Measurements from ENCODE around the gene BCAR1.

The BCAR1 gene

DNA sequence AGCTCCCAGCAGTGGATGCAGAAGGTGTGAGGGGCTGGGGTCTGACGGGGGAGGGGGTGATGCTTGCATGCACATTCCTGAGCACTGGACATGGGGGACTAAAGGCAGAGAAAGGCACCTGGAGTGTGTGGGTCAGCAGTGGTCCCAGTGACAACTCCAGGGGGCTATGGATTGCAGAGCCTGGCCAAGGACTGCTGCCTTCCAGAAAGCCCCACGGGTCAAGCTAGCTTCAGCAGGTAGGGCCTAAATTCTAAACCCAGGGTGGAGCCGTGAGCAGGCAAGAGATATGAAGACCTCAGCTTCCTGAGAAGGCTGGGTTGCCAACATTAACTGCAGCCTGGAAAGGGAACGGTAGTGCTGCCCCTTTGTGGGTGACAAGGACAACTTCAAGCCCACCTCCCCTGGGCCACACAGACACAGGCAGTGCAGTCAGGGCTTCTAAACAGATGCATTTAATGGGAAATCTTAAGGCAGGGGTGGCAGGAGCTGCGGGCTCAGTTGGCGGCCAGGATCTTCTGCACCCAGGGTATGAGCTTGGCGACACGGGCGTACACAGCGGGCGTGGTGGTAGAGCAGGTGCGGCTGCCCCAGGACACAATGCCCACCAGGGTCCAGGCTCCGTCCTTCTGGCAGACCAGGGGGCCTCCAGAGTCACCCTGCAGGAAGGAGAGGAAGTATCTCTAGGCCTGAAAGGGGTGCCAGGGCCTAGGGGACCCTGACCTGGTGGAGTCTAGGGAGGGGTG is 47.6 kb downstream of the BCAR1 start:
- H3K9ac ChIP-seq (ENCODE audit: low read depth in 1 of 2, low read length in 2 of 2) = no peak overlapping the region
- H3K27ac ChIP-seq (ENCODE audit: low read depth in 2 of 2, low read length in 2 of 2) = no peak overlapping the region
- peaks cover 0 to 4% of the 10 kb centered on the region in 2 donors for H3K4me1 ChIP-seq (ENCODE audit: control insufficient read depth in 2 of 2, insufficient read depth in 2 of 2, low read length in 2 of 2)
- no peaks in the 10 kb centered on the region for H3K27me3 ChIP-seq (ENCODE audit: control insufficient read depth in 2 of 2, insufficient read depth in 2 of 2, low read length in 2 of 2)
- H3K4me3 ChIP-seq (ENCODE audit: low read length in 2 of 2) = no peak overlapping the region
- H3K36me3 ChIP-seq (ENCODE audit: control insufficient read depth in 2 of 2, insufficient read depth in 2 of 2, low read length in 2 of 2) = no peaks in the 10 kb centered on the region
- no peaks in the 10 kb centered on the region for H3K9me3 ChIP-seq (ENCODE audit: control insufficient read depth in 2 of 2, low read length in 2 of 2)

DNA sequence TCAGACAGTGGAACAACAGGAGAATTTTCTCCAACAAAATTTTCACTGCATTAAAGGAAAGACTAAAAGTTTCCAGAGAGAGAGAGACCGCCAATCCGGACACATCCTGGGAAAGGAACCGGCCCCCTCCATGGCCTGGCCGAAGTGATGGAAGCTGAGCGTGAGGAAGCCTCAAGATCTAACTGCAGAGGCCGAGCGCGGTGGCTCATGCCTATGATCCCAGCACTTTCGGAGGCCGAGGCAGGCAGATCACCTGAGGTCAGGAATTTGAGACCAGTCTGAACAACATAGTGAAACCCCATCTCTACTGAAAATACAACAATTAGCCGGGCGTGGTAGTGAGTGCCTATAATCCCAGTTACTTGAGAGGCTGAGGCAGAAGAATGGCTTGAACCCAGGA is 48.3 kb downstream of the BCAR1 start:
- Histone ChIP-seq H3K4me3 (ENCODE audit: low read length in 2 of 2) (no peak overlapping the region), H3K36me3 (ENCODE audit: control insufficient read depth in 2 of 2, insufficient read depth in 2 of 2, low read length in 2 of 2) (no peaks in the 10 kb centered on the region), H3K9me3 (ENCODE audit: control insufficient read depth in 2 of 2, low read length in 2 of 2) (no peaks in the 10 kb centered on the region), H3K27ac (ENCODE audit: low read depth in 2 of 2, low read length in 2 of 2) (no peak overlapping the region), H3K27me3 (ENCODE audit: control insufficient read depth in 2 of 2, insufficient read depth in 2 of 2, low read length in 2 of 2) (peaks cover under 1% of the 10 kb centered on the region in 2 donors), H3K9ac (ENCODE audit: low read depth in 1 of 2, low read length in 2 of 2) (no peak overlapping the region), H3K4me1 (ENCODE audit: control insufficient read depth in 2 of 2, insufficient read depth in 2 of 2, low read length in 2 of 2) (peaks cover under 1 to 4% of the 10 kb centered on the region in 2 donors)

DNA sequence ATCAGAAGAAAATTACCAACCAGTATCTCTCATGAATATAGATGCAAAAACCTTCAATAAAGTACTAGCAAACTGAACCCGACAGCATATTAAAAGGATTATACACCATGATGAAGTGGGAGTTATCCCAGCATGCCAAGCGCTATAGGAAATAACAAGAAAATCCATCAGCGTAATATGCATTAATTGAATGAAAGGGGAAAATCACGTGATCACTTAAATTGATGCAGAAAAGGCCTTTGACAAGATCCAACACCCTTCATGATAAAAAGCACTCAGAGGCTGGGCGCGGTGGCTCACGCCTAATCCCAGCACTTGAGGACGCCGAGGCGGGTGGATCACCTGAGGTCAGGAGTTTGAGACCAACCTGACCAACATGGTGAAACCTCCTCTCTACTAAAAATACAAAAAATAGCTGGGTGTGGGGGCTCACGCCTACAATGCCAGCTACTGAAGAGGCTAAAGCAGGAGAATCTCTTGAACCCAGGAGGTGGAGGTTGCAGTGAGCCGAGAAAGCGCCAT is 49.3 kb downstream of the BCAR1 start:
- no peaks in the 10 kb centered on the region for H3K36me3 ChIP-seq (ENCODE audit: control insufficient read depth in 2 of 2, insufficient read depth in 2 of 2, low read length in 2 of 2)
- H3K4me3 ChIP-seq (ENCODE audit: low read length in 2 of 2) = no peak overlapping the region
- no peaks in the 10 kb centered on the region for H3K9me3 ChIP-seq (ENCODE audit: control insufficient read depth in 2 of 2, low read length in 2 of 2)
- H3K27ac ChIP-seq (ENCODE audit: low read depth in 2 of 2, low read length in 2 of 2) = no peak overlapping the region
- H3K27me3 ChIP-seq (ENCODE audit: control insufficient read depth in 2 of 2, insufficient read depth in 2 of 2, low read length in 2 of 2) = peaks cover 6% of the 10 kb centered on the region in 2 donors
- H3K4me1 ChIP-seq (ENCODE audit: control insufficient read depth in 2 of 2, insufficient read depth in 2 of 2, low read length in 2 of 2) = peaks cover 4 to 5% of the 10 kb centered on the region in 2 donors
- no peak overlapping the region for H3K9ac ChIP-seq (ENCODE audit: low read depth in 1 of 2, low read length in 2 of 2)

DNA sequence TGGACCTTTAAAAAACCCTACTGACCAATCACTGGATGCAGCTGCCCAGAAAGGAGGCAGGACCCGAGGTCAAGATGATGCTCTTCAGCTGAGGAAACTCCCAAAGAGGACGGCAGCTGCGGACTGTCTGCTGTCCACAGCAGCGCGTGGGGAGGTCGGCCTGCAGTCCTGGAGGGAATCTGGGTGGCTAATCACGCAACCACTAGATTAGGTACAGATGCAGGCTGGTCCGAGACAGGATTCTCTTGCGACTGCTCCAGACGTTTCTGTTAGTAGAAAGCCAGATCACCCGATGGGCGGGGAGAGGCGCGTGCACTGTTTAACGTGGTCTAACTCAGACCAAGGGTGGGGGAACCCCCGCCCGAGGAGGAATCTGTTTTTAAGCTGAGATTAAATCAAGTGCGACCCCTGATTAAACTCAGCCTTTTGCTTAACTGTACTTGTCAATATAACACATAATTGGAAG is 53.3 kb downstream of the BCAR1 start:
- Histone ChIP-seq H3K4me3 (ENCODE audit: low read length in 2 of 2) (no peak overlapping the region), H3K36me3 (ENCODE audit: control insufficient read depth in 2 of 2, insufficient read depth in 2 of 2, low read length in 2 of 2) (no peaks in the 10 kb centered on the region), H3K9ac (ENCODE audit: low read depth in 1 of 2, low read length in 2 of 2) (no peak overlapping the region), H3K27me3 (ENCODE audit: control insufficient read depth in 2 of 2, insufficient read depth in 2 of 2, low read length in 2 of 2) (peaks cover 6% of the 10 kb centered on the region in 2 donors), H3K27ac (ENCODE audit: low read depth in 2 of 2, low read length in 2 of 2) (no peak overlapping the region), H3K9me3 (ENCODE audit: control insufficient read depth in 2 of 2, low read length in 2 of 2) (no peaks in the 10 kb centered on the region), H3K4me1 (ENCODE audit: control insufficient read depth in 2 of 2, insufficient read depth in 2 of 2, low read length in 2 of 2) (peaks cover 4 to 5% of the 10 kb centered on the region in 2 donors)

DNA sequence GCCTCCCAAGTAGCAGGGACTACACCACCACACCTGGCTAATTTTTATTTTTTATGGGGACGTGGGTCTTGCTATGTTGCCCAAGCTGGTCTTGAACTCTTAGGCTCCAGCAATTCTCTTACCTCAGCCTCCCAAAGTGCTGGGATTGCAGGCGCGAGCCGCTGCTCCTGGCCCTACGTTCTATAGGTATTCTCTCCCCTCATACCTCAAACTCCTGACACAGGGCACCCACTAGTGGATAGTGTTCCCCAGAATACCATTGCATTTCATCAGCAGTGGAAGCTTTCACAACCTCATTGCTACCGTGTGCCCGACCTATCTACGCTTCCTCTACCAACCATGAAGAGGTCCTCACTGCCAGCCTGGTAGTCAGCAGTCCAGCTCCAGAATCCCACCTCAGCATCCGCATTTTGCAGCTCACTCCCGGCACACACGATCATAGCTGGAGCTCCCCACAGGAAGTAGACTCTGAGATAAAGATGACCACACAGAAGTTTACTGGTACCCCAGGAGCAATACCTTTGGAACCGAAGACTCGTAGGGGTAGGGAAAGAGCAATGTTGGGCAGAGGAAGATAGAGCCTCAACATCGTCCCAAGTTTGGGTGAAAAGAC is 53.8 kb downstream of the BCAR1 start:
- Histone ChIP-seq H3K9me3 (ENCODE audit: control insufficient read depth in 2 of 2, low read length in 2 of 2) (no peaks in the 10 kb centered on the region), H3K27ac (ENCODE audit: low read depth in 2 of 2, low read length in 2 of 2) (no peak overlapping the region), H3K36me3 (ENCODE audit: control insufficient read depth in 2 of 2, insufficient read depth in 2 of 2, low read length in 2 of 2) (no peaks in the 10 kb centered on the region), H3K9ac (ENCODE audit: low read depth in 1 of 2, low read length in 2 of 2) (no peak overlapping the region), H3K4me3 (ENCODE audit: low read length in 2 of 2) (no peak overlapping the region), H3K4me1 (ENCODE audit: control insufficient read depth in 2 of 2, insufficient read depth in 2 of 2, low read length in 2 of 2) (peaks cover 4 to 5% of the 10 kb centered on the region in 2 donors), H3K27me3 (ENCODE audit: control insufficient read depth in 2 of 2, insufficient read depth in 2 of 2, low read length in 2 of 2) (peaks cover 6% of the 10 kb centered on the region in 2 donors)

DNA sequence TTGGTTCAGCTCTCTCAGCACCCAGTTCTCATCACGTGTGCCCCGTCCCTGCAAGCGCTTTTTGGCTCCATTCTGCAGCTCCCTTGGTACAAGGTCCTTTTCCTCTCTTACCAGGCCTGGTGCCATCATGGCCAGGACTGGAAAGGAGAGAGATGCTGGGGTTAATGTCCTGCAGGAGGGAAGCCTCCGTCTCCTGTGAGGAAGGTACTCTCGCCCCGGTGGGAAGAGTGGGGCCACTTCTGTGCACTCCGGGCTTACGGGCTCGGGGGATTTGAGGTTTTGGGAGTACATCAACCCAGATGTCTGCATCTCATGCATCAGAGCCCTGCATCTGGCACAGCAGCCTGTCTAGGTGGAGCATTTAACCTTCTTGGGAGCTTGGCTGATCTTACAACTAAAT is 54.6 kb downstream of the BCAR1 start:
- Histone ChIP-seq H3K27ac (ENCODE audit: low read depth in 2 of 2, low read length in 2 of 2) (no peak overlapping the region), H3K36me3 (ENCODE audit: control insufficient read depth in 2 of 2, insufficient read depth in 2 of 2, low read length in 2 of 2) (no peaks in the 10 kb centered on the region), H3K4me1 (ENCODE audit: control insufficient read depth in 2 of 2, insufficient read depth in 2 of 2, low read length in 2 of 2) (peaks cover 4 to 5% of the 10 kb centered on the region in 2 donors), H3K9ac (ENCODE audit: low read depth in 1 of 2, low read length in 2 of 2) (no peak overlapping the region), H3K4me3 (ENCODE audit: low read length in 2 of 2) (no peak overlapping the region), H3K27me3 (ENCODE audit: control insufficient read depth in 2 of 2, insufficient read depth in 2 of 2, low read length in 2 of 2) (peaks cover 6% of the 10 kb centered on the region in 2 donors), H3K9me3 (ENCODE audit: control insufficient read depth in 2 of 2, low read length in 2 of 2) (no peaks in the 10 kb centered on the region)

DNA sequence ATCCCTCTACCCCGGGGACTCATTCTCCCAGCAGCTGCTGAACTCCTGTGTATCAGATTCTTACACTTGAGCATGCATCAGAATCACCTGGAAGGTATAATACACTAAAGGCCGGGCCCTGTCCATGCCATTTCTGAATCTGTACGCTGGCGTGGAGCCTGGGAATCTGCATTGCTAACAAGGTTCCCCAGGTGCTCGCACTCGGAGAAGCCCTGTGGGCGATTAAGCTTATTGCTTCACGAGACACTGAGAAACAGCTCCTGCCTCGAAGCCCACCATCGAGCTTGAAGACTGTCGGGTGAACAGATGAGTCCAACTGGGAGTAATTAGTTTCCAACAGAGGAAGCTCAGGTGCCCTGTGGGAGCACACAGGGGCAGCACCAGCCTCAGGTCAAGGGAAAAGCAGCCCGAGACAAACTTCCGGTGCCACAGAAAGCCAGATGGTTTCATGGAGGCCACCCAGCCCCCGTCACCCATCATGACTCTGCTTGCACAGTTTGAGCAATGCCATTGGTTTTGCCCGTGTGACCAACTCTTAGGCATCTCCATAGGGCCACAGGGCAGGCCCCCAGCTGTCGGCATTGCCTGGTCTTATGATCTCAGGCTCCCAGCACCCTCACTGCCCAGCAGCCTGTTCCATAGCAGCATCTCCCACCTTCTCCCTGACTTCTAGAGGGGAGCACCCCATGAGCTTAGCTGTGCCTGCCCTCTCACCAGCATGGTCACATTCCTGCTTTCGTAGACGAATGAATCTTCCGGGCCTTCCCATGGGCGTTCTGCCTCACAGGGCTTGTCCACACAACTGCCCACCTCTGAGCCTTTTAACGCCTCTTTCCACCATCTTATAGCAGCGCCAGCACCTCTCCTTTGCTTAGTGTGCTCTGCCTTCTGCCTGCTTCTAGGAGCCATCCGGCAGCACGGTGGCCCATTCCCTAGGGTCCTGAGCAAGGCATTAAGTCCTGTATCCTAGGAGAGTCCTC is 55.3 kb downstream of the BCAR1 start:
- H3K27me3 ChIP-seq (ENCODE audit: control insufficient read depth in 2 of 2, insufficient read depth in 2 of 2, low read length in 2 of 2) = peaks cover 6% of the 10 kb centered on the region in 2 donors
- no peak overlapping the region for H3K9ac ChIP-seq (ENCODE audit: low read depth in 1 of 2, low read length in 2 of 2)
- H3K36me3 ChIP-seq (ENCODE audit: control insufficient read depth in 2 of 2, insufficient read depth in 2 of 2, low read length in 2 of 2) = no peaks in the 10 kb centered on the region
- H3K27ac ChIP-seq (ENCODE audit: low read depth in 2 of 2, low read length in 2 of 2) = no peak overlapping the region
- peaks cover 4 to 5% of the 10 kb centered on the region in 2 donors for H3K4me1 ChIP-seq (ENCODE audit: control insufficient read depth in 2 of 2, insufficient read depth in 2 of 2, low read length in 2 of 2)
- no peak overlapping the region for H3K4me3 ChIP-seq (ENCODE audit: low read length in 2 of 2)
- no peaks in the 10 kb centered on the region for H3K9me3 ChIP-seq (ENCODE audit: control insufficient read depth in 2 of 2, low read length in 2 of 2)

DNA sequence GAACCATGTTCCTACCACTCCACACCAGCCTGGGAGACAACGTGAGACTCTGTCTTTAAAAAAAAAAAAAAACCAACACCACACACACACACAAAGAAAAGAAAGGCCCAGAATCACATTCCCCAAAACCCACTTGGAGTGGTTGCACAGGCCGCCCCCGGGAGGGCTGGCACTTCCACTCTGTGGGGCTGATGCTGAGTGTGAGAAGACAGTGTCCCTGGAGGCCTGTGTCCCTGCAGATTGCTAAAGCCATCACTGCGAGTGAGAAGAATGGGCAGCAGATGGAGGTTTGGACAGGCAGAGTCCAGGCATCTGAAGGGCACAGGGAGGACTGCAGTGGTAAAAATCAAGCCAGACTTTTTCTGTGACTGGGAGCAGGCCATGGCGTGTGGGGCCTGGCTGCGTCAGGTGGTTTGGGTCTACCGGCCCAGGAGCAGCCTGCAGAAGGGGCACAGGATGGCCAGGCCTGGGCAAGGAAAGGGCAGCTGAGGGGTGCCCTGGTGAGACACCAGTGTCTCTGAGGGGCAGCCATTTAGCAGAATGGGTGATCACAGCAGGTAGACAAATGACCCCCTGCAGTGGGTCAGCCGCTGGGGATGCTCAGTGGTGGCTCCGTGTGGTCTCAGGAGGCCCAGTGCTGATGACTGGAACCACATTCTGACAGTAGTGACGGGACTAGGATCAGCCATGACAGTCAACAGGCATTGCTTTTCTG is 57.5 kb downstream of the BCAR1 start:
- no peaks in the 10 kb centered on the region for H3K9me3 ChIP-seq (ENCODE audit: control insufficient read depth in 2 of 2, low read length in 2 of 2)
- H3K9ac ChIP-seq (ENCODE audit: low read depth in 1 of 2, low read length in 2 of 2) = no peak overlapping the region
- H3K27me3 ChIP-seq (ENCODE audit: control insufficient read depth in 2 of 2, insufficient read depth in 2 of 2, low read length in 2 of 2) = peaks cover 6% of the 10 kb centered on the region in 2 donors
- no peaks in the 10 kb centered on the region for H3K36me3 ChIP-seq (ENCODE audit: control insufficient read depth in 2 of 2, insufficient read depth in 2 of 2, low read length in 2 of 2)
- peaks cover 2 to 13% of the 10 kb centered on the region in 2 donors for H3K4me1 ChIP-seq (ENCODE audit: control insufficient read depth in 2 of 2, insufficient read depth in 2 of 2, low read length in 2 of 2)
- no peak overlapping the region for H3K4me3 ChIP-seq (ENCODE audit: low read length in 2 of 2)
- H3K27ac ChIP-seq (ENCODE audit: low read depth in 2 of 2, low read length in 2 of 2) = no peak overlapping the region

DNA sequence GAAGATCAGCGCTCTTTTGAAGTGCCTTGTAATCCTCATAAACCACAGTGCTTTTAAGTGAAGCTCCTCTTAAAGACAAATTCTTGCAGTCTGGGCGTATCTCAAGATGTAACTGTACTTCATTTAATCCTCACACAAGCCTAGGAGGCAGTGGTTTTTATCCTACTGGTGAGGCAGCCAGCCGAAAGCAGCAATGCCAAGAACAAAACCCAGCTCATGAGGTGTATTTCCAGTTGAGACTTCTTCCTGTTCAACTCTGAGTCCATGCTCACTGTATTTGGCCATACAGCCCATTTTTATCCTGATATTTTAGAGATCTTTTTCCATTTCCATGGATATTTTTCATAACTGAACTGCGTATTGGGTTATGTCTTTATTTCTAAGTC is 58.2 kb downstream of the BCAR1 start:
- peaks cover 3 to 18% of the 10 kb centered on the region in 2 donors for H3K4me1 ChIP-seq (ENCODE audit: control insufficient read depth in 2 of 2, insufficient read depth in 2 of 2, low read length in 2 of 2)

More for the DNA sequence above, 58.2 kb downstream of the BCAR1 start:
- no peaks in the 10 kb centered on the region for H3K36me3 ChIP-seq (ENCODE audit: control insufficient read depth in 2 of 2, insufficient read depth in 2 of 2, low read length in 2 of 2)
- H3K9me3 ChIP-seq (ENCODE audit: control insufficient read depth in 2 of 2, low read length in 2 of 2) = no peaks in the 10 kb centered on the region
- peaks cover 6% of the 10 kb centered on the region in 2 donors for H3K27me3 ChIP-seq (ENCODE audit: control insufficient read depth in 2 of 2, insufficient read depth in 2 of 2, low read length in 2 of 2)
- no peak overlapping the region for H3K27ac ChIP-seq (ENCODE audit: low read depth in 2 of 2, low read length in 2 of 2)
- no peak overlapping the region for H3K9ac ChIP-seq (ENCODE audit: low read depth in 1 of 2, low read length in 2 of 2)
- no peak overlapping the region for H3K4me3 ChIP-seq (ENCODE audit: low read length in 2 of 2)
